GM19240 (cell line): Measurements from ENCODE around the gene IRGQ.
"Not testable (repeated sequence)": the region's sequence is repeated elsewhere in the genome, so short reads cannot be mapped to it uniquely, and the experiment has no call there.

ENCODE experiments used
- DNase-seq: peaks from one replicate; pipeline ENCODE4 v3.0.0; 2011; ENCODE audit warnings: low spot score; ENCODE audit not compliant: insufficient read length

IRGQ gene

GRCh38 chr19:43599635-43600295 lies 3.8 kb upstream of the IRGQ start:
- DNase-seq = no peak

GRCh38 chr19:43598445-43599240 lies 2.7 kb upstream of the IRGQ start:
- DNase-seq = no peak

GRCh38 chr19:43597876-43598275 lies 1.9 kb upstream of the IRGQ start:
- DNase-seq = no peak

GRCh38 chr19:43596842-43597461 lies 1.0 kb upstream of the IRGQ start:
- no peak for DNase-seq

GRCh38 chr19:43595605-43595998 lies 332 bp downstream of the IRGQ start:
- DNase-seq = no peak

- DNase-seq = peak; percentile 56
These were observed 977 bp downstream of the IRGQ start for GRCh38 chr19:43594710-43595604.

- DNase-seq = no peak
These were observed 1.7 kb downstream of the IRGQ start for GRCh38 chr19:43594081-43594697.

- DNase-seq = no peak
These were observed 3.1 kb downstream of the IRGQ start for GRCh38 chr19:43592800-43593350.

GRCh38 chr19:43591904-43592772 lies 3.8 kb downstream of the IRGQ start:
- DNase-seq = no peak

GRCh38 chr19:43589678-43590077 lies 6.3 kb downstream of the IRGQ start:
- no peak for DNase-seq

GRCh38 chr19:43589277-43589676 lies 6.7 kb downstream of the IRGQ start:
- DNase-seq = no peak

GRCh38 chr19:43587029-43587428 lies 8.9 kb downstream of the IRGQ start:
- DNase-seq = not testable (repeated sequence)

- no peak for DNase-seq
These were observed 9.6 kb downstream of the IRGQ start for GRCh38 chr19:43586346-43586745.

- DNase-seq = no peak
These were observed 11.4 kb downstream of the IRGQ start for GRCh38 chr19:43584484-43584883.

- no peak for DNase-seq
These were observed 13.4 kb downstream of the IRGQ start for GRCh38 chr19:43582495-43582894.

GRCh38 chr19:43581467-43581866 lies 14.5 kb downstream of the IRGQ start:
- DNase-seq = no peak

GRCh38 chr19:43578787-43579186 lies 17.1 kb downstream of the IRGQ start:
- DNase-seq = no peak

- no peak for DNase-seq
These were observed 19.7 kb downstream of the IRGQ start for GRCh38 chr19:43575955-43576878.
